WTC11 (cell line): ENCODE measurements around the gene HMGCS2.

ENCODE experiments used
- CTCF ChIP-seq: fragments of 200-600 bp; IDR thresholded peaks from 2 replicates; pipeline ENCODE4 v1.8.0; 2022; ENCODE audit warnings: antibody characterized with exemption
- E2F4 ChIP-seq: sonication (generic); formaldehyde crosslinking; IDR thresholded peaks from 2 replicates; pipeline ENCODE4 v1.8.1; 2022; ENCODE audit warnings: low read depth, mild to moderate bottlenecking, moderate library complexity, missing genetic modification reagents, borderline replicate concordance

DNA sequence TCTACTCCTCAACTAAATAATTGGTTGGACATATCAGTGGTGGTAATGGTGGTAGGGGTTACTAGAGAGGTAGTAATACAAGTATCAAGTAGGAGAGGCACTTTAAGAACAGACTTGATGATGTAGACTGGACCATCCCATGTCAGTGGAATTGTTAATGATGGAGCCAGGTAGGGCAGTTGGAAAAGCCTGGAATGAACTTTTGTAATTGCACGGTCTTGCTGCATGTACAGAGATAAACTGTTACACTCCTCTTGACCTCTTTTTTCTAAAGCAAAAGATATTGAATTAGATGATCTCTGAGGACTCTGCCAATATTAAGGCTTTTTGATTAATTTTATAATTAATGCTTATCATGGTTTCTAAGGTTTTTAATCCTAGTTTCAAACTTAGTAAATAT is 5.8 kb downstream of the HMGCS2 start:
- TF ChIP-seq E2F4 (CRISPR knock-in tag) = no peak
- no peak for TF ChIP-seq CTCF
